Mucosa of rectum (tissue), 2 donors: ENCODE measurements around the gene LRRTM3.

Source experiments
- H3K27ac ChIP-seq, 2 donors: one replicate each; pipeline ENCODE4 v1.7.0; 2013; ENCODE audit warnings: inconsistent platforms in 2 of 2, low read depth in 2 of 2, low read length in 2 of 2
- H3K27me3 ChIP-seq, 2 donors: one replicate each; pipeline ENCODE4 v1.7.0; 2013; ENCODE audit warnings: low read length in 2 of 2; ENCODE audit not compliant: control insufficient read depth in 2 of 2, insufficient read depth in 2 of 2
- H3K36me3 ChIP-seq, 2 donors: one replicate each; pipeline ENCODE4 v1.7.0; 2013; ENCODE audit warnings: low read length in 2 of 2; ENCODE audit not compliant: control insufficient read depth in 2 of 2, insufficient read depth in 2 of 2
- H3K4me1 ChIP-seq, 2 donors: one replicate each; pipeline ENCODE4 v1.7.0; 2013; ENCODE audit warnings: low read length in 2 of 2, mild to moderate bottlenecking in 1 of 2; ENCODE audit not compliant: control insufficient read depth in 2 of 2, insufficient read depth in 2 of 2
- H3K4me3 ChIP-seq, 2 donors: one replicate each; pipeline ENCODE4 v1.7.0; 2013; ENCODE audit warnings: low read length in 2 of 2
- H3K9ac ChIP-seq, 2 donors: one replicate each; pipeline ENCODE4 v1.7.0; 2013; ENCODE audit warnings: low read length in 2 of 2, low read depth in 1 of 2, mild to moderate bottlenecking in 1 of 2
- H3K9me3 ChIP-seq, 2 donors: one replicate each; pipeline ENCODE4 v1.7.0; 2013; ENCODE audit warnings: low read length in 2 of 2; ENCODE audit not compliant: control insufficient read depth in 2 of 2
- donor health status: healthy.
- donor health status: Normal muscosa, but diverticular disease.

Gene LRRTM3

GRCh38 chr10:67141300-67141699 lies 215.5 kb downstream of the LRRTM3 start:
- no peaks in the 10 kb centered on the region for H3K9me3 ChIP-seq
- H3K27me3 ChIP-seq = no peaks in the 10 kb centered on the region
- H3K27ac ChIP-seq = no peak overlapping the region
- no peaks in the 10 kb centered on the region for H3K36me3 ChIP-seq
- H3K9ac ChIP-seq = no peak overlapping the region
- no peaks in the 10 kb centered on the region for H3K4me1 ChIP-seq
- H3K4me3 ChIP-seq = no peak overlapping the region

GRCh38 chr10:67144530-67144929 lies 218.7 kb downstream of the LRRTM3 start:
- H3K9me3 ChIP-seq = no peaks in the 10 kb centered on the region
- H3K4me1 ChIP-seq = no peaks in the 10 kb centered on the region
- H3K27me3 ChIP-seq = no peaks in the 10 kb centered on the region
- H3K9ac ChIP-seq = no peak overlapping the region
- H3K4me3 ChIP-seq = no peak overlapping the region
- H3K36me3 ChIP-seq = no peaks in the 10 kb centered on the region
- H3K27ac ChIP-seq = no peak overlapping the region
